ENCODE data around the gene CTDSP1. TPM values are rescaled to one million over a fixed set of nuclear protein-coding genes. Genes with fewer than 3 reads are reported as not detected.

CTDSP1 gene
- total RNA-seq, 2 experiments from 2014 or later, result 149 to 152 TPM

DNA sequence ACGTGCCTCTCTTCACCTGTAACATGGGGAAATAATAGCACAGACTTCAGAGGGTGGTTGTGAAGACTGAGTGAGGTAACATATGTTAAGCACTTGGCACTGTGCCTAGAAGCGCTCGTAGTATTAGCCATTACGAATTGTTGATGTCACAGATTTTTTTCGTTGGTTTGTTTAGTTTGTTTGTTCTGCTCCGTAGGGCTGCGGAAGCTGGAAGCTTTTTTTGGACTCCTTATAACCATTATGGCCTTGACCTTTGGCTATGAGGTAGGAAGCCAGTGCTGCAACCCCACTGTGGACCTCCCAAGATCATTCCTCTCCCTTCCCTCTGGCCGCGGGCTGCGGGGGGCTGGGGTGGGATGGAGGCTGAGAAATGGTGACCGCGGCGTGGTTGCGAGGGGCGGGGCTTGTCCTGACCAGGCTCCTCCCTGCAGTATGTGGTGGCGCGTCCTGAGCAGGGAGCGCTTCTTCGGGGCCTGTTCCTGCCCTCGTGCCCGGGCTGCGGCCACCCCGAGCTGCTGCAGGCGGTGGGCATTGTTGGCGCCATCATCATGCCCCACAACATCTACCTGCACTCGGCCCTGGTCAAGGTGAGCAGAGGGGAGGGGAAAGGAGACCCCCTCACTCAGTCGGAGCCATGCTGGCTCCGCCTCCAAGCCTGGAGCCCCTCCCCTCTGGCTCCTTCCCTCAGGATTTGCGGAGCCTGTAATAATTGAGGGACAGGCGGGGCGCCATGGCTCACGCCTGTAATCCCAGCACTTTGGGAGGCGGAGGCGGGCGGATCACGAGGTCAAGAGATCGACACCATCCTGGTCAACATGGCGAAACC is 12.1 kb upstream of the CTDSP1 start:
- ATAC-seq (peak; percentile 55), DNase-seq (no peak)
- Mint-ChIP-seq H3K27ac (no peak overlapping the region), H3K4me3 (no peak overlapping the region), H3K27me3 (peaks cover 9% of the 10 kb centered on the region), H3K9me3 (ENCODE audit: low read depth) (no peaks in the 10 kb centered on the region), H3K4me1 (no peaks in the 10 kb centered on the region), H3K36me3 (no peaks in the 10 kb centered on the region)
- CTCF ChIA-PET, result interaction anchor here (1.4 kb wide), 1 partner anchor 9 kb away, joined by 4 read pairs; no protein-coding TSS in a partner anchor

GRCh38 chr2:218389333-218390150 is 10.1 kb upstream of the CTDSP1 start:
- no peak overlapping the region for H3K4me3 Mint-ChIP-seq
- ATAC-seq, result no peak
- no peaks in the 10 kb centered on the region for H3K36me3 Mint-ChIP-seq
- H3K27me3 Mint-ChIP-seq, result peaks cover 9% of the 10 kb centered on the region
- H3K9me3 Mint-ChIP-seq (ENCODE audit: low read depth), result no peaks in the 10 kb centered on the region
- no peak for DNase-seq
- CTCF ChIA-PET, result interaction anchor here (0.6 to 1.5 kb wide), 6 partner anchors 17 to 320 kb away, joined by 3 to 4 read pairs (median 3); partner anchors contain the start of gene CATIP
- peaks cover 9% of the 10 kb centered on the region for H3K4me1 Mint-ChIP-seq
- H3K27ac Mint-ChIP-seq, result no peak overlapping the region

- no peaks in the 10 kb centered on the region for H3K9me3 Mint-ChIP-seq (ENCODE audit: low read depth)
- DNase-seq, result no peak
- H3K36me3 Mint-ChIP-seq, result no peaks in the 10 kb centered on the region
- peaks cover 21% of the 10 kb centered on the region for H3K4me1 Mint-ChIP-seq
- no peak overlapping the region for H3K27ac Mint-ChIP-seq
- peaks cover 9% of the 10 kb centered on the region for H3K27me3 Mint-ChIP-seq
- no peak for ATAC-seq
- CTCF ChIA-PET, result interaction anchor here (1.7 kb wide), 1 partner anchor 100 kb away, joined by 5 read pairs; the partner anchor contains the start of gene TMBIM1
- no peak overlapping the region for H3K4me3 Mint-ChIP-seq
These were observed 8.5 kb upstream of the CTDSP1 start for GRCh38 chr2:218391202-218391601.

DNA sequence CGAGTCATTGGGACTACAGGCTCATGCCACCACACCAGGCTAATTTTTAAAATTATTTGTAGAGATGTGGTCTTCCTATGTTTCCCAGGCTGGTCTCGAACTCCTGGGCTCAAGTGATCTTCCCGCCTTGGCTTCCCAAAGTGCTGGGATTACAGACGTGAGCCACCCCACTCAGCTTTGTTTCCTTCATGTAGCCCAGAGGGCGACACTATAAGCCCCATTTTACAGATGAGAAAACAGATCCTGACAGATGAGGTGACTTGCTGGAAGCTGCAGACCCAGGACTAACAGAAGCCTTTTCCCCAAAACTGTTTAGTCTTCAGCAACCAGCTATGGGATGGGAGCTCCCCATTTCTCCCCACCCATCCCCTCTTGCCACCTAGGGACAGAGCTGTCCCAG is 7.2 kb upstream of the CTDSP1 start:
- Mint-ChIP-seq H3K36me3 (no peaks in the 10 kb centered on the region), H3K4me3 (no peak overlapping the region), H3K9me3 (ENCODE audit: low read depth) (no peaks in the 10 kb centered on the region), H3K27ac (peak overlapping the region; percentile 15), H3K27me3 (no peaks in the 10 kb centered on the region), H3K4me1 (peaks cover 28% of the 10 kb centered on the region)
- DNase-seq (no peak), ATAC-seq (no peak)
- CTCF ChIA-PET, result interaction anchor here (0.6 to 2.2 kb wide), 2 partner anchors 31 to 108 kb away, joined by 3 to 7 read pairs; no protein-coding TSS in a partner anchor

DNA sequence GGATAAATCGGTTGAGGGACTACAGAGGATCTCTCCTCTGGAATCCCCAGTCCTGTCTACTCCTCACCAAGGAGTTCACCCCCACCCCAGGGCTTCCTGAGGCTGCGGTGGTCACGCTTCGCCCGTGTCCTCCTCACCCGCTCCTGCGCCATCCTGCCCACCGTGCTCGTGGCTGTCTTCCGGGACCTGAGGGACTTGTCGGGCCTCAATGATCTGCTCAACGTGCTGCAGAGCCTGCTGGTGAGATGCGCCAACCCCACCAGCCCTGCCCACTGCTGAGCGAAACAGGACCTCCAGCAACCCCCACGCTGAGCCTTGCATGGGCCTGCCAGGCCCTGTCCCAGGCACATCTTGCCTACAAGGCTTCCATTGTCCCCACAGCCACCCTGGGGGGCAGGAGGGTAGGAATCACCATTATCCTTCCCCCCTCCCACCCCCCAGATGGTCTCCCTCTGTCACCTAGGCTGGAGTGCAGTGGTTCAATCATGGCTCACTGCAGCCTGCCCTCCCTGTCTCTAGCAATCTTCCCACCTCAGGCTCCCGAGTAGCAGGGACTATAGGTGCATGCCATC is 6.7 kb upstream of the CTDSP1 start:
- DNase-seq (no peak), ATAC-seq (no peak)
- H3K9me3 Mint-ChIP-seq (ENCODE audit: low read depth), result no peaks in the 10 kb centered on the region
- no peaks in the 10 kb centered on the region for H3K36me3 Mint-ChIP-seq
- peaks cover 33% of the 10 kb centered on the region for H3K4me1 Mint-ChIP-seq
- CTCF ChIA-PET, result interaction anchor here (0.5 to 4.8 kb wide), 12 partner anchors 12 to 317 kb away, joined by 3 to 35 read pairs (median 6); partner anchors contain the start of genes AAMP and PNKD
- no peaks in the 10 kb centered on the region for H3K27me3 Mint-ChIP-seq
- no peak overlapping the region for H3K4me3 Mint-ChIP-seq
- H3K27ac Mint-ChIP-seq, result peak overlapping the region; percentile 15

DNA sequence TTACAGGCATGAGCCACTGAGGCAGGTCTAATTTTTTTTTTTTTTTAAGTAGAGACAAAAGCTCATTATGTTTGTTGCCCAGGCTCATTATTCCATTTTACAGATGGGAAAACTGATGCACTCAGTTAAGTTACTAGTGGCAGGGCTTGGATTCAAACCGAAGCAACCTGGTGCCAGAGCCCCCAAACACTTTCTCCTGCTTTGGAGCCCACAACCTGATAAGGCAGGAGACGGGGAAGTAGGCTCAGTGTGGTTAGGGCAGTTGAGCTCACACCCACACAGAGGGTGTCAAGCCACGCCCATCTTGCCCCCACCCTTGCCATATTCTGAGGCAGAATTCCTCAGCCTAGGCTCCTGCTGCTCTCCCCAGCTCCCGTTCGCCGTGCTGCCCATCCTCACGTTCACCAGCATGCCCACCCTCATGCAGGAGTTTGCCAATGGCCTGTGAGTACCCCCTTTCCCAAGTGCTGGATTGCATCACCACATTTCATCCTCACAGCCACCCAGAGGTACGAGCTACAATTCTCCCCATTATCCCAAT is 5.8 kb upstream of the CTDSP1 start:
- no peak overlapping the region for H3K4me3 Mint-ChIP-seq
- H3K27ac Mint-ChIP-seq, result peak overlapping the region; percentile 7
- H3K27me3 Mint-ChIP-seq, result no peaks in the 10 kb centered on the region
- DNase-seq, result peak; percentile 61
- CTCF ChIA-PET, result interaction anchor here (0.5 to 4.8 kb wide), 14 partner anchors 9 to 316 kb away, joined by 3 to 35 read pairs (median 6); partner anchors contain the start of genes AAMP and PNKD
- ATAC-seq, result no peak
- peaks cover 34% of the 10 kb centered on the region for H3K4me1 Mint-ChIP-seq
- H3K36me3 Mint-ChIP-seq, result no peaks in the 10 kb centered on the region
- no peaks in the 10 kb centered on the region for H3K9me3 Mint-ChIP-seq (ENCODE audit: low read depth)

- CTCF ChIA-PET, result interaction anchor here (0.9 to 4.8 kb wide), 16 partner anchors 10 to 316 kb away, joined by 3 to 35 read pairs (median 6); partner anchors contain the start of genes AAMP, CATIP, PNKD and TMBIM1
- ATAC-seq, result no peak
- no peaks in the 10 kb centered on the region for H3K27me3 Mint-ChIP-seq
- peak overlapping the region; percentile 46 for H3K27ac Mint-ChIP-seq
- no peak overlapping the region for H3K4me3 Mint-ChIP-seq
- no peaks in the 10 kb centered on the region for H3K36me3 Mint-ChIP-seq
- peaks cover 34% of the 10 kb centered on the region for H3K4me1 Mint-ChIP-seq
- no peaks in the 10 kb centered on the region for H3K9me3 Mint-ChIP-seq (ENCODE audit: low read depth)
- DNase-seq, result peak; percentile 62
These were observed 5.2 kb upstream of the CTDSP1 start for GRCh38 chr2:218394298-218395089.

DNA sequence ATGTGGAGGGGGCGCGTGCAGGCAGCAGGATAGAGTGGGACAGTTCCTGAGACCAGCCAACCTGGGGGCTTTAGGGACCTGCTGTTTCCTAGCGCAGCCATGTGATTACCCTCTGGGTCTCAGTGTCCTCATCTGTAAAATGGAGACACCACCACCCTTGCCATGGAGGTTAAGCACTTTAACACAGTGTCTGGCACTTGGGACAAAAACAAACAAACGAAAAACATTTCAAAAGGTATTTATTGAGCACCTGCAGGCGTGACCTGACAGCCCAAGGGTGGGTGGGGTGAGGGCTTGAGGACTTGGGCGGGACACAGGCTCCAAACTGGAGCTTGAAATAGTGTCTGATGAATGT is 4.6 kb upstream of the CTDSP1 start:
- Mint-ChIP-seq H3K4me3 (no peak overlapping the region), H3K9me3 (ENCODE audit: low read depth) (no peaks in the 10 kb centered on the region), H3K27me3 (no peaks in the 10 kb centered on the region), H3K36me3 (no peaks in the 10 kb centered on the region), H3K4me1 (peaks cover 34% of the 10 kb centered on the region), H3K27ac (peak overlapping the region; percentile 46)
- DNase-seq (no peak), ATAC-seq (no peak)
- CTCF ChIA-PET, result interaction anchor here (1.6 to 4.8 kb wide), 5 partner anchors 11 to 109 kb away, joined by 3 to 35 read pairs (median 31); partner anchors contain the start of genes CATIP and TMBIM1

GRCh38 chr2:218395456-218395825 is 4.2 kb upstream of the CTDSP1 start:
- Mint-ChIP-seq H3K4me1 (peaks cover 34% of the 10 kb centered on the region), H3K9me3 (ENCODE audit: low read depth) (no peaks in the 10 kb centered on the region), H3K4me3 (peak overlapping the region; percentile 71), H3K27me3 (no peaks in the 10 kb centered on the region), H3K36me3 (peaks cover 1% of the 10 kb centered on the region), H3K27ac (peak overlapping the region; percentile 86)
- DNase-seq (no peak), ATAC-seq (no peak)
- CTCF ChIA-PET, result interaction anchor here (1.3 to 4.8 kb wide), 8 partner anchors 11 to 264 kb away, joined by 3 to 35 read pairs (median 11); partner anchors contain the start of genes AAMP, BCS1L, CATIP and PNKD

- peaks cover 34% of the 10 kb centered on the region for H3K4me1 Mint-ChIP-seq
- DNase-seq (peak; percentile 97), ATAC-seq (peak; percentile 66)
- H3K27me3 Mint-ChIP-seq, result no peaks in the 10 kb centered on the region
- peak overlapping the region; percentile 94 for H3K27ac Mint-ChIP-seq
- peak overlapping the region; percentile 87 for H3K4me3 Mint-ChIP-seq
- peaks cover 2% of the 10 kb centered on the region for H3K36me3 Mint-ChIP-seq
- H3K9me3 Mint-ChIP-seq (ENCODE audit: low read depth), result no peaks in the 10 kb centered on the region
- CTCF ChIA-PET, result interaction anchor here (0.6 to 4.8 kb wide), 13 partner anchors 9 to 264 kb away, joined by 3 to 35 read pairs (median 7); partner anchors contain the start of genes AAMP, BCS1L, CATIP and PNKD
These were observed 3.6 kb upstream of the CTDSP1 start for GRCh38 chr2:218395826-218396687.

DNA sequence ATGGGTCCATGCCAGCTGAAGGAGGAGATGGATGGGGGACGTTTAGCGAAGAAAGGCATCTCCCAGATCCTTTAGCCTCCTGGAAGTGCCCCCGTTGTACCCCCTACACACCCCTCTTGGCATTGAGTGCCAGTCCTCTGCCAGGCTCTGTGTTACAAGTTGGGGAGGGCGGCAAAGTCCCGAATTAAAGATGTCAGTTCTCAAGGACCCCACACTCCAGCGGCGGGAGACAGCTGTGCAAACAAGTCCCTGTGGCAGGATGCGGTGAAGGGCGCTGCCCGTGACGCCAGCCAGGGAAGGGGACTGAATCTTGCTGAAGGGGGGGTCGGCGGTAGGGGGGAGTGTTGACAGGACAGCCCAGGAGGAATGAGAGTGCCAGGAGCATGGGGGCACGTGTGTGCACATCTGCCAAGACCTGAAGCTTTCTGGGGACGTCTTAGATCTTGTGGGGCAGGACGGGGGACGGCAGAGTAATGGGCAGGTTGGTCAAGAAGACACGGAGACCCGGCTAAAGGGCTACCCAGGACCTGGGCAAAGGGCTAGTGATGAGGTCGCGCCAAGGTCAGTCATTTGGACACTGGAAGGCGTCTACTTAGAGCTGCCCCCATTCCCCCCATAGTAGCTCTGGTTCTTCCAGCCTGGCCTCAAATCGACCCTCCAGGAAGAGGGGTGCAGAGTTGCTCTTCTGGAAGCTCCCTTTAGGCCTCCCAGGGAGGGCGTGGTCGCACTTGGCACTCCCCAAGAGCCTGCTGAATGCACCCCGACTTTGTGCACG is 2.8 kb upstream of the CTDSP1 start:
- ATAC-seq, result peak; percentile 2
- Mint-ChIP-seq H3K9me3 (ENCODE audit: low read depth) (no peaks in the 10 kb centered on the region), H3K27ac (peak overlapping the region; percentile 94), H3K27me3 (no peaks in the 10 kb centered on the region), H3K4me1 (peaks cover 40% of the 10 kb centered on the region), H3K4me3 (peak overlapping the region; percentile 87), H3K36me3 (peaks cover 5% of the 10 kb centered on the region)
- CTCF ChIA-PET, result interaction anchor here (0.6 to 4.8 kb wide), 12 partner anchors 9 to 263 kb away, joined by 3 to 35 read pairs (median 8); partner anchors contain the start of genes AAMP, BCS1L, CATIP and PNKD
- DNase-seq, result peak; percentile 93
